MM.1S (cell line): ENCODE results near the gene PTGFR.

Experiments
- EZH2 ChIP-seq: fragments of 300-600 bp; sonication (generic); optimal IDR thresholded peaks from 2 replicates; pipeline ENCODE3; 2017; ENCODE audit warnings: low read depth, mild to moderate bottlenecking, antibody characterized with exemption, low read length, mixed read lengths
- TF ChIP-seq, protein P1 (sequence below): fragments of 300-600 bp; sonication (generic); IDR thresholded peaks from 2 replicates; pipeline ENCODE4 v1.5.1; 2016; ENCODE audit warnings: antibody characterized with exemption, low read length, mixed read lengths

DNA sequence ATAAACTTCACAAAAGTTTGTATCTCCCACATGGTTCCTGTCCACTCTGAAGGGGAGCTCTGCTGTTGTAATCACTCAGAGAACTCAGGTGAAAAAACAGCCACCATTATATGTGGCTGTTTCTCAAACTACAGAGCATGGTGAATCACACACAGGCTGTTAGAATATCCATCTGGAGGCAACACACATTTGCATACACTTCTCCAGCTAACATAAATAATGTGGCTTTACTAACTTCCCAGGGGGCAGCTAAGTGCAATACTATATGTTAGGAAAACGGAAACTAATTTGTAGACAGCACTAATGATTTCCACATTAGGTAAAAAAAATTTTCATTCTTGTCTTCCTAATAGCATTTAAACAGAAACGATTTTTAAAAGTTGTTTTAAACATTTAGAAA, 49.3 kb downstream of the PTGFR start:
- no peak for TF ChIP-seq EZH2
- TF ChIP-seq, protein P1, sequence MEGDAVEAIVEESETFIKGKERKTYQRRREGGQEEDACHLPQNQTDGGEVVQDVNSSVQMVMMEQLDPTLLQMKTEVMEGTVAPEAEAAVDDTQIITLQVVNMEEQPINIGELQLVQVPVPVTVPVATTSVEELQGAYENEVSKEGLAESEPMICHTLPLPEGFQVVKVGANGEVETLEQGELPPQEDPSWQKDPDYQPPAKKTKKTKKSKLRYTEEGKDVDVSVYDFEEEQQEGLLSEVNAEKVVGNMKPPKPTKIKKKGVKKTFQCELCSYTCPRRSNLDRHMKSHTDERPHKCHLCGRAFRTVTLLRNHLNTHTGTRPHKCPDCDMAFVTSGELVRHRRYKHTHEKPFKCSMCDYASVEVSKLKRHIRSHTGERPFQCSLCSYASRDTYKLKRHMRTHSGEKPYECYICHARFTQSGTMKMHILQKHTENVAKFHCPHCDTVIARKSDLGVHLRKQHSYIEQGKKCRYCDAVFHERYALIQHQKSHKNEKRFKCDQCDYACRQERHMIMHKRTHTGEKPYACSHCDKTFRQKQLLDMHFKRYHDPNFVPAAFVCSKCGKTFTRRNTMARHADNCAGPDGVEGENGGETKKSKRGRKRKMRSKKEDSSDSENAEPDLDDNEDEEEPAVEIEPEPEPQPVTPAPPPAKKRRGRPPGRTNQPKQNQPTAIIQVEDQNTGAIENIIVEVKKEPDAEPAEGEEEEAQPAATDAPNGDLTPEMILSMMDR = no peak
